GM03348 (cell line): ENCODE data around the gene EFCAB14.
"Not testable (repeated sequence)": the region's sequence is repeated elsewhere in the genome, so short reads cannot be mapped to it uniquely, and the experiment has no call there.

Experiments
- DNase-seq: peaks from one replicate; pipeline ENCODE4 v3.0.0; 2012; ENCODE audit warnings: low spot score

EFCAB14 gene

GRCh38 chr1:46686255-46686654, 32.7 kb downstream of the EFCAB14 start:
- DNase-seq = no peak

- DNase-seq = no peak
Observed at GRCh38 chr1:46684670-46685069, 34.2 kb downstream of the EFCAB14 start.

- no peak for DNase-seq
Observed at GRCh38 chr1:46682064-46682463, 36.9 kb downstream of the EFCAB14 start.

GRCh38 chr1:46681333-46682034, 37.4 kb downstream of the EFCAB14 start:
- no peak for DNase-seq

GRCh38 chr1:46679789-46680573, 38.9 kb downstream of the EFCAB14 start:
- DNase-seq = no peak

- no peak for DNase-seq
Observed at GRCh38 chr1:46677339-46677738, 41.6 kb downstream of the EFCAB14 start.

GRCh38 chr1:46676531-46676930, 42.4 kb downstream of the EFCAB14 start:
- no peak for DNase-seq

GRCh38 chr1:46675549-46676314, 43.2 kb downstream of the EFCAB14 start:
- DNase-seq = no peak

GRCh38 chr1:46673749-46674182, 45.1 kb downstream of the EFCAB14 start:
- DNase-seq = no peak

- DNase-seq = no peak
Observed at GRCh38 chr1:46672696-46673095, 46.2 kb downstream of the EFCAB14 start.

- DNase-seq = no peak
Observed at GRCh38 chr1:46671554-46671953, 47.4 kb downstream of the EFCAB14 start, which contains the start of gene TEX38. TEX38 (plus strand) TSS chr1:46671854; CDS start chr1:46671935, 81 bp downstream.

- no peak for DNase-seq
Observed at GRCh38 chr1:46670134-46670533, 48.8 kb downstream of the EFCAB14 start.

GRCh38 chr1:46667782-46668760, 50.8 kb downstream of the EFCAB14 start, which contains the start of gene ATPAF1:
ATPAF1 (minus strand) TSS chr1:46668364; CDS start chr1:46668322, 42 bp downstream.
- peak; percentile 94 for DNase-seq

- DNase-seq = no peak
Observed at GRCh38 chr1:46665983-46666382, 52.9 kb downstream of the EFCAB14 start.

GRCh38 chr1:46662919-46663318, 56.0 kb downstream of the EFCAB14 start:
- DNase-seq = not testable (repeated sequence)

- DNase-seq = not testable (repeated sequence)
Observed at GRCh38 chr1:46660116-46660515, 58.8 kb downstream of the EFCAB14 start.

GRCh38 chr1:46659307-46659870, 59.5 kb downstream of the EFCAB14 start:
- no peak for DNase-seq

GRCh38 chr1:46657775-46658174, 61.1 kb downstream of the EFCAB14 start:
- DNase-seq = no peak

GRCh38 chr1:46656643-46657042, 62.3 kb downstream of the EFCAB14 start:
- DNase-seq = no peak

- no peak for DNase-seq
Observed at GRCh38 chr1:46655848-46656247, 63.1 kb downstream of the EFCAB14 start.

- not testable (repeated sequence) for DNase-seq
Observed at GRCh38 chr1:46654698-46655097, 64.2 kb downstream of the EFCAB14 start.
